ENCODE results near the gene MYO3A.

DNA sequence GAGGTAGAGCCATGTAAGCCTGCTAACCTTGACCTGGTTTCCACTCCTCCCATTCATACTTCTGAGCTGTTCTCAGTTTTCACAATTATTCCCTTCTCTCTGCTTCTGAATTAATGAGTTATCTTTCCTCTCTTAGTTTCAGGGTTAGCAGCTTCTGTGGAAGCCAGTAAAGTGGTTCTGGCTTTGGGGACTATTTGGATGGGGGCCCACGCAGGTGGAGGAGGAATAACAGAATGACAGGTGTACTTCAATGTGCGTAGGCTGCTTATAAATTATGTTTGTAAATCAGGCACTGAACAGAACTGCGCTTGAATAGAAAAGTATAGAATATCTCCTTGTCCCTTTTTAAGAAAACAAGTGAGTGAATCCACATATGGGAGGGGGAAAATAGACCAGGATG is 153.6 kb downstream of the MYO3A start:
- TF ChIP-seq, protein P1, sequence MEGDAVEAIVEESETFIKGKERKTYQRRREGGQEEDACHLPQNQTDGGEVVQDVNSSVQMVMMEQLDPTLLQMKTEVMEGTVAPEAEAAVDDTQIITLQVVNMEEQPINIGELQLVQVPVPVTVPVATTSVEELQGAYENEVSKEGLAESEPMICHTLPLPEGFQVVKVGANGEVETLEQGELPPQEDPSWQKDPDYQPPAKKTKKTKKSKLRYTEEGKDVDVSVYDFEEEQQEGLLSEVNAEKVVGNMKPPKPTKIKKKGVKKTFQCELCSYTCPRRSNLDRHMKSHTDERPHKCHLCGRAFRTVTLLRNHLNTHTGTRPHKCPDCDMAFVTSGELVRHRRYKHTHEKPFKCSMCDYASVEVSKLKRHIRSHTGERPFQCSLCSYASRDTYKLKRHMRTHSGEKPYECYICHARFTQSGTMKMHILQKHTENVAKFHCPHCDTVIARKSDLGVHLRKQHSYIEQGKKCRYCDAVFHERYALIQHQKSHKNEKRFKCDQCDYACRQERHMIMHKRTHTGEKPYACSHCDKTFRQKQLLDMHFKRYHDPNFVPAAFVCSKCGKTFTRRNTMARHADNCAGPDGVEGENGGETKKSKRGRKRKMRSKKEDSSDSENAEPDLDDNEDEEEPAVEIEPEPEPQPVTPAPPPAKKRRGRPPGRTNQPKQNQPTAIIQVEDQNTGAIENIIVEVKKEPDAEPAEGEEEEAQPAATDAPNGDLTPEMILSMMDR (conservative IDR thresholded peaks at IDR 0.05; ENCODE audit: low read depth in 2 of 2) = no peak
- no peak for TF ChIP-seq POLR2AphosphoS5 (IDR thresholded peaks at IDR 0.05; ENCODE audit: low read depth)
- no peak for TF ChIP-seq EZH2 (IDR thresholded peaks at IDR 0.05; ENCODE audit: low read depth, unreplicated experiment)
- TF ChIP-seq, protein P2, sequence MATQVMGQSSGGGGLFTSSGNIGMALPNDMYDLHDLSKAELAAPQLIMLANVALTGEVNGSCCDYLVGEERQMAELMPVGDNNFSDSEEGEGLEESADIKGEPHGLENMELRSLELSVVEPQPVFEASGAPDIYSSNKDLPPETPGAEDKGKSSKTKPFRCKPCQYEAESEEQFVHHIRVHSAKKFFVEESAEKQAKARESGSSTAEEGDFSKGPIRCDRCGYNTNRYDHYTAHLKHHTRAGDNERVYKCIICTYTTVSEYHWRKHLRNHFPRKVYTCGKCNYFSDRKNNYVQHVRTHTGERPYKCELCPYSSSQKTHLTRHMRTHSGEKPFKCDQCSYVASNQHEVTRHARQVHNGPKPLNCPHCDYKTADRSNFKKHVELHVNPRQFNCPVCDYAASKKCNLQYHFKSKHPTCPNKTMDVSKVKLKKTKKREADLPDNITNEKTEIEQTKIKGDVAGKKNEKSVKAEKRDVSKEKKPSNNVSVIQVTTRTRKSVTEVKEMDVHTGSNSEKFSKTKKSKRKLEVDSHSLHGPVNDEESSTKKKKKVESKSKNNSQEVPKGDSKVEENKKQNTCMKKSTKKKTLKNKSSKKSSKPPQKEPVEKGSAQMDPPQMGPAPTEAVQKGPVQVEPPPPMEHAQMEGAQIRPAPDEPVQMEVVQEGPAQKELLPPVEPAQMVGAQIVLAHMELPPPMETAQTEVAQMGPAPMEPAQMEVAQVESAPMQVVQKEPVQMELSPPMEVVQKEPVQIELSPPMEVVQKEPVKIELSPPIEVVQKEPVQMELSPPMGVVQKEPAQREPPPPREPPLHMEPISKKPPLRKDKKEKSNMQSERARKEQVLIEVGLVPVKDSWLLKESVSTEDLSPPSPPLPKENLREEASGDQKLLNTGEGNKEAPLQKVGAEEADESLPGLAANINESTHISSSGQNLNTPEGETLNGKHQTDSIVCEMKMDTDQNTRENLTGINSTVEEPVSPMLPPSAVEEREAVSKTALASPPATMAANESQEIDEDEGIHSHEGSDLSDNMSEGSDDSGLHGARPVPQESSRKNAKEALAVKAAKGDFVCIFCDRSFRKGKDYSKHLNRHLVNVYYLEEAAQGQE (IDR thresholded peaks at IDR 0.05; ENCODE audit: unreplicated experiment) = no peak
- no peak for TF ChIP-seq EZH2phosphoT487 (IDR thresholded peaks at IDR 0.05; ENCODE audit: unreplicated experiment)
- no peak for TF ChIP-seq CREB1 (CRISPR knock-in tag; IDR thresholded peaks at IDR 0.05; ENCODE audit: low read depth)
- TF ChIP-seq, protein P3, sequence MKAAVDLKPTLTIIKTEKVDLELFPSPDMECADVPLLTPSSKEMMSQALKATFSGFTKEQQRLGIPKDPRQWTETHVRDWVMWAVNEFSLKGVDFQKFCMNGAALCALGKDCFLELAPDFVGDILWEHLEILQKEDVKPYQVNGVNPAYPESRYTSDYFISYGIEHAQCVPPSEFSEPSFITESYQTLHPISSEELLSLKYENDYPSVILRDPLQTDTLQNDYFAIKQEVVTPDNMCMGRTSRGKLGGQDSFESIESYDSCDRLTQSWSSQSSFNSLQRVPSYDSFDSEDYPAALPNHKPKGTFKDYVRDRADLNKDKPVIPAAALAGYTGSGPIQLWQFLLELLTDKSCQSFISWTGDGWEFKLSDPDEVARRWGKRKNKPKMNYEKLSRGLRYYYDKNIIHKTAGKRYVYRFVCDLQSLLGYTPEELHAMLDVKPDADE (IDR thresholded peaks at IDR 0.05) = no peak
